Measurements from ENCODE around the gene ACOXL. TPM values are rescaled to one million over a fixed set of nuclear protein-coding genes. Genes with fewer than 3 reads are reported as not detected.

ACOXL gene
- total and polyA plus RNA-seq, 2 donors: 0.38 to 0.41 TPM

DNA sequence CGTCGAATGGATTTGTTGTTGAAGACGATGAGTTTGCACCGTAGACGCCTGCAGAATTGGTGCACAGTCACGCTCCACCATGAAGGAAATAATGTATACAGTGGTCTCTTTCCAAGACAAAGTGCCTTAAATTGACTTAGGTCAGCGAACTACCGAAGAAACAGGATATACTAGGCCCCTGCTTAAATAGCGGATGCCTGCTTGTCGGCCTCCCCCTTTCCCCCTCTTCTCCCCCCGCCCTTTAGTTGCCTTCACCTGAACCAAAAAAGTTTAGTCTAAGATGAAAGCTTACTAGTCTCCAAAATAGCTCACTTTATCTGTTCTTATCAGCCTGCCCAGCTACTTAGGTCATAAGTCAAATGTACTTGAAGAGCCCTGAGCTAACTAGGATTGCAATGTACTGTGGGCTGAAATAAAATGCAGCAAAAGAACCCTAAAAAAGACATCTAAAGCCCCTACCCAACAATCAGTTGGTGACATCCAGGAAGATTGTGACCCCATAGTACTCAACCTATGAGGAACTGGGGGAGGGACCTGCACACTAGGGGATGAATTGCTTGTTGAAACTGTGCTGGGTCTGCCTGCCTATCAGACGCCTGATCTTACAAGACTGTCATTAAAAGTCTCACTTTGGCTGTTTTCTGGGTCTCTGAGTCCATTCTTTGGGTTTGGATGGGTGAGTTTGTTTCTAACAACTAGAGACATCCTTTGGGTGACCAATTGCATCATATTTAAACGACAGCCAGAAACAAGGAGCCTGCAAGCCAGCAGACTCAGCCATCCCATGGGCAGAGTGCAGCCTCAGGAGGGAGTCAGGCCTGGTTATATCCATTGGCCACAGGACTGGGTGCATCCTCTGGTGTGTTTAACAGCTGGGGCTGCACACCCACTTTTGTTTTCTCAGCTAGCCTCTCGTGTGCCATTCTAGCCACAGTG lies 14.5 kb downstream of the ACOXL start:
- H3K27me3 ChIP-seq (ENCODE audit: control insufficient read depth in 2 of 2, insufficient read depth in 1 of 2, low read length in 1 of 2): peaks cover 8 to 32% of the 10 kb centered on the region in 2 donors
- WGBS: 90% methylated on average over 14 of the region's 14 CpGs

GRCh38 chr2:110747522-110748488 lies 15.4 kb downstream of the ACOXL start:
- Histone ChIP-seq H3K36me3 (ENCODE audit: control insufficient read depth in 2 of 2, insufficient read depth in 2 of 2, low read length in 1 of 2) (no peaks in the 10 kb centered on the region), H3K4me1 (ENCODE audit: control insufficient read depth in 2 of 2, insufficient read depth in 2 of 2, low read length in 2 of 2) (peaks cover 18 to 46% of the 10 kb centered on the region in 2 donors), H3K27me3 (ENCODE audit: control insufficient read depth in 2 of 2, insufficient read depth in 1 of 2, low read length in 1 of 2) (peaks cover 8 to 32% of the 10 kb centered on the region in 2 donors), H3K4me3 (ENCODE audit: low read length in 2 of 2) (no peak overlapping the region), H3K9me3 (ENCODE audit: control insufficient read depth in 2 of 2, insufficient read depth in 1 of 2, low read length in 1 of 2) (no peaks in the 10 kb centered on the region), H3K27ac (ENCODE audit: low read depth in 1 of 2, low read length in 1 of 2) (peak overlapping the region in 1 of 2 donors; percentile 85)
- WGBS: 56% methylated on average over 8 of the region's 8 CpGs
- peak in 2 of 9 donors; percentile 30 to 47 for DNase-seq (ENCODE audit: low read depth in 6 of 9, low spot score in 9 of 9)

More for the DNA sequence above, 14.5 kb downstream of the ACOXL start:
- Histone ChIP-seq H3K9me3 (ENCODE audit: control insufficient read depth in 2 of 2, insufficient read depth in 1 of 2, low read length in 1 of 2) (no peaks in the 10 kb centered on the region), H3K36me3 (ENCODE audit: control insufficient read depth in 2 of 2, insufficient read depth in 2 of 2, low read length in 1 of 2) (no peaks in the 10 kb centered on the region), H3K4me3 (ENCODE audit: low read length in 2 of 2) (no peak overlapping the region), H3K27ac (ENCODE audit: low read depth in 1 of 2, low read length in 1 of 2) (peak overlapping the region in 1 of 2 donors; percentile 85), H3K4me1 (ENCODE audit: control insufficient read depth in 2 of 2, insufficient read depth in 2 of 2, low read length in 2 of 2) (peaks cover 18 to 48% of the 10 kb centered on the region in 2 donors)
- no peak for DNase-seq (ENCODE audit: low read depth in 6 of 9, low spot score in 9 of 9)

- no peak overlapping the region for H3K4me3 ChIP-seq (ENCODE audit: low read length in 2 of 2)
- peaks cover 8 to 31% of the 10 kb centered on the region in 2 donors for H3K27me3 ChIP-seq (ENCODE audit: control insufficient read depth in 2 of 2, insufficient read depth in 1 of 2, low read length in 1 of 2)
- peak; percentile 79 to 97 (median 92) for DNase-seq (ENCODE audit: low read depth in 6 of 9, low spot score in 9 of 9)
- no peaks in the 10 kb centered on the region for H3K36me3 ChIP-seq (ENCODE audit: control insufficient read depth in 2 of 2, insufficient read depth in 2 of 2, low read length in 1 of 2)
- peak overlapping the region in 1 of 2 donors; percentile 85 for H3K27ac ChIP-seq (ENCODE audit: low read depth in 1 of 2, low read length in 1 of 2)
- under 1% methylated on average over 6 of the region's 6 CpGs for WGBS
- H3K9me3 ChIP-seq (ENCODE audit: control insufficient read depth in 2 of 2, insufficient read depth in 1 of 2, low read length in 1 of 2): no peaks in the 10 kb centered on the region
- peaks cover 18 to 46% of the 10 kb centered on the region in 2 donors for H3K4me1 ChIP-seq (ENCODE audit: control insufficient read depth in 2 of 2, insufficient read depth in 2 of 2, low read length in 2 of 2)
Observed at GRCh38 chr2:110748489-110748867, 16.1 kb downstream of the ACOXL start.

GRCh38 chr2:110751642-110752041 lies 19.3 kb downstream of the ACOXL start:
- WGBS: 98% methylated on average over 3 of the region's 3 CpGs
- Histone ChIP-seq H3K27me3 (ENCODE audit: control insufficient read depth in 2 of 2, insufficient read depth in 1 of 2, low read length in 1 of 2) (peaks cover 8 to 9% of the 10 kb centered on the region in 2 donors), H3K4me3 (ENCODE audit: low read length in 2 of 2) (no peak overlapping the region), H3K9me3 (ENCODE audit: control insufficient read depth in 2 of 2, insufficient read depth in 1 of 2, low read length in 1 of 2) (no peaks in the 10 kb centered on the region), H3K4me1 (ENCODE audit: control insufficient read depth in 2 of 2, insufficient read depth in 2 of 2, low read length in 2 of 2) (peaks cover 18 to 30% of the 10 kb centered on the region in 2 donors), H3K36me3 (ENCODE audit: control insufficient read depth in 2 of 2, insufficient read depth in 2 of 2, low read length in 1 of 2) (no peaks in the 10 kb centered on the region), H3K27ac (ENCODE audit: low read depth in 1 of 2, low read length in 1 of 2) (no peak overlapping the region)
- DNase-seq (ENCODE audit: low read depth in 6 of 9, low spot score in 9 of 9): no peak

GRCh38 chr2:110752871-110753270 lies 20.5 kb downstream of the ACOXL start:
- no peak for DNase-seq (ENCODE audit: low read depth in 6 of 9, low spot score in 9 of 9)
- no peak overlapping the region for H3K27ac ChIP-seq (ENCODE audit: low read depth in 1 of 2, low read length in 1 of 2)
- WGBS: over 99% methylated on average over 2 of the region's 2 CpGs

GRCh38 chr2:110755491-110756078 lies 23.2 kb downstream of the ACOXL start:
- Histone ChIP-seq H3K4me3 (ENCODE audit: low read length in 2 of 2) (no peak overlapping the region), H3K36me3 (ENCODE audit: control insufficient read depth in 2 of 2, insufficient read depth in 2 of 2, low read length in 1 of 2) (no peaks in the 10 kb centered on the region), H3K27me3 (ENCODE audit: control insufficient read depth in 2 of 2, insufficient read depth in 1 of 2, low read length in 1 of 2) (no peaks in the 10 kb centered on the region), H3K4me1 (ENCODE audit: control insufficient read depth in 2 of 2, insufficient read depth in 2 of 2, low read length in 2 of 2) (no peaks in the 10 kb centered on the region), H3K27ac (ENCODE audit: low read depth in 1 of 2, low read length in 1 of 2) (no peak overlapping the region), H3K9me3 (ENCODE audit: control insufficient read depth in 2 of 2, insufficient read depth in 1 of 2, low read length in 1 of 2) (no peaks in the 10 kb centered on the region)
- DNase-seq (ENCODE audit: low read depth in 6 of 9, low spot score in 9 of 9): no peak
- 64% methylated on average over 4 of the region's 4 CpGs for WGBS

More at GRCh38 chr2:110752871-110753270, 20.5 kb downstream of the ACOXL start:
- peaks cover 7 to 18% of the 10 kb centered on the region in 2 donors for H3K4me1 ChIP-seq (ENCODE audit: control insufficient read depth in 2 of 2, insufficient read depth in 2 of 2, low read length in 2 of 2)
- no peaks in the 10 kb centered on the region for H3K9me3 ChIP-seq (ENCODE audit: control insufficient read depth in 2 of 2, insufficient read depth in 1 of 2, low read length in 1 of 2)
- H3K4me3 ChIP-seq (ENCODE audit: low read length in 2 of 2): no peak overlapping the region
- H3K36me3 ChIP-seq (ENCODE audit: control insufficient read depth in 2 of 2, insufficient read depth in 2 of 2, low read length in 1 of 2): no peaks in the 10 kb centered on the region
- H3K27me3 ChIP-seq (ENCODE audit: control insufficient read depth in 2 of 2, insufficient read depth in 1 of 2, low read length in 1 of 2): peaks cover 6 to 8% of the 10 kb centered on the region in 2 donors

GRCh38 chr2:110759411-110759810 lies 27.0 kb downstream of the ACOXL start:
- H3K9me3 ChIP-seq (ENCODE audit: control insufficient read depth in 2 of 2, insufficient read depth in 1 of 2, low read length in 1 of 2): no peaks in the 10 kb centered on the region
- H3K4me3 ChIP-seq (ENCODE audit: low read length in 2 of 2): no peak overlapping the region
- no peak for DNase-seq (ENCODE audit: low read depth in 6 of 9, low spot score in 9 of 9)
- no peak overlapping the region for H3K27ac ChIP-seq (ENCODE audit: low read depth in 1 of 2, low read length in 1 of 2)
- H3K27me3 ChIP-seq (ENCODE audit: control insufficient read depth in 2 of 2, insufficient read depth in 1 of 2, low read length in 1 of 2): no peaks in the 10 kb centered on the region
- WGBS: 97% methylated on average over 2 of the region's 2 CpGs
- no peaks in the 10 kb centered on the region for H3K36me3 ChIP-seq (ENCODE audit: control insufficient read depth in 2 of 2, insufficient read depth in 2 of 2, low read length in 1 of 2)
- no peaks in the 10 kb centered on the region for H3K4me1 ChIP-seq (ENCODE audit: control insufficient read depth in 2 of 2, insufficient read depth in 2 of 2, low read length in 2 of 2)

- WGBS: 100% methylated on average over 1 of the region's 1 CpG
- Histone ChIP-seq H3K36me3 (ENCODE audit: control insufficient read depth in 2 of 2, insufficient read depth in 2 of 2, low read length in 1 of 2) (no peaks in the 10 kb centered on the region), H3K9me3 (ENCODE audit: control insufficient read depth in 2 of 2, insufficient read depth in 1 of 2, low read length in 1 of 2) (peaks cover 0 to 3% of the 10 kb centered on the region in 2 donors), H3K4me3 (ENCODE audit: low read length in 2 of 2) (no peak overlapping the region), H3K27ac (ENCODE audit: low read depth in 1 of 2, low read length in 1 of 2) (no peak overlapping the region), H3K27me3 (ENCODE audit: control insufficient read depth in 2 of 2, insufficient read depth in 1 of 2, low read length in 1 of 2) (no peaks in the 10 kb centered on the region), H3K4me1 (ENCODE audit: control insufficient read depth in 2 of 2, insufficient read depth in 2 of 2, low read length in 2 of 2) (no peaks in the 10 kb centered on the region)
- DNase-seq (ENCODE audit: low read depth in 6 of 9, low spot score in 9 of 9): no peak
Observed at GRCh38 chr2:110764931-110765330, 32.6 kb downstream of the ACOXL start.
